CD1c-positive myeloid dendritic cell (primary cell): Measurements from ENCODE around the gene C19orf25.
"Not testable (repeated sequence)": the region's sequence is repeated elsewhere in the genome, so short reads cannot be mapped to it uniquely, and the experiment has no call there.

Source experiments
- DNase-seq: peaks from one replicate; pipeline ENCODE4 v3.0.0-alpha.2; 2016; ENCODE audit errors: extremely low spot score

Gene C19orf25

GRCh38 chr19:1481893-1482360, 2.9 kb upstream of the C19orf25 start:
- DNase-seq, result no peak

GRCh38 chr19:1481224-1481892, 2.3 kb upstream of the C19orf25 start:
- no peak for DNase-seq

GRCh38 chr19:1477056-1477455, 2.0 kb downstream of the C19orf25 start:
- DNase-seq, result not testable (repeated sequence)

- no peak for DNase-seq
Observed at GRCh38 chr19:1475751-1476437, 3.1 kb downstream of the C19orf25 start.

- no peak for DNase-seq
Observed at GRCh38 chr19:1474765-1475351, 4.2 kb downstream of the C19orf25 start.

- no peak for DNase-seq
Observed at GRCh38 chr19:1474011-1474764, 4.8 kb downstream of the C19orf25 start.

GRCh38 chr19:1473085-1473851, 5.7 kb downstream of the C19orf25 start:
- no peak for DNase-seq

- no peak for DNase-seq
Observed at GRCh38 chr19:1472231-1473084, 6.6 kb downstream of the C19orf25 start.

- peak; percentile 39 for DNase-seq
Observed at GRCh38 chr19:1471515-1472160, 7.4 kb downstream of the C19orf25 start.

GRCh38 chr19:1471010-1471514, 8.0 kb downstream of the C19orf25 start:
- peak; percentile 22 for DNase-seq

GRCh38 chr19:1470305-1471009, 8.6 kb downstream of the C19orf25 start:
- peak; percentile 25 for DNase-seq

GRCh38 chr19:1470055-1470304, 9.0 kb downstream of the C19orf25 start:
- no peak for DNase-seq

- no peak for DNase-seq
Observed at GRCh38 chr19:1469255-1470054, 9.6 kb downstream of the C19orf25 start.

- DNase-seq, result peak; percentile 41
Observed at GRCh38 chr19:1468821-1469254, 10.2 kb downstream of the C19orf25 start.

- DNase-seq, result no peak
Observed at GRCh38 chr19:1468274-1468820, 10.7 kb downstream of the C19orf25 start.

- DNase-seq, result no peak
Observed at GRCh38 chr19:1467490-1468273, 11.3 kb downstream of the C19orf25 start.

GRCh38 chr19:1467215-1467489, 11.9 kb downstream of the C19orf25 start:
- no peak for DNase-seq
